ENCODE data around the gene NCBP2L. TPM values are rescaled to one million over a fixed set of nuclear protein-coding genes. Genes with fewer than 3 reads are reported as not detected.

NCBP2L gene
- total RNA-seq, 1 donor from 2014 or later, result not detected

DNA sequence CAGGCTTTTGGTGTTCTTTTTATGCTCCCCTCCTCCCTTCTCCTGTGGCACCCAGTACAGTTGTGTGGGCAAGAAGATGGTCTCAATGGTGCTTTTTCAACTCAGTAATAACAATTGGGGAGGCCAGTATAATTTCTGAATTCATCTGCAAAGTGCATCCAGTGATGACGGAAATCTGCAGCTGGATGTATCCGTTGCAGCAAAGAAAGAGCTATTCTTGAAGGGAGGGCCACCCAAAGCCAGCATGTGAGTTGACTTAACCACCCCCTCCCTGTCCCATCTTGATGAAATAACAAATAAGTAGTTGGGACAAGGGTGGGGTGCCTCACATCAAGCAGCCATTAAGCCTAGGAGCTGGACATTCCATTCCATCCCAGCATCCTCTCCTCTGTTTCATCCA, 32.7 kb upstream of the NCBP2L start:
- no peaks in the 10 kb centered on the region for H3K9me3 Mint-ChIP-seq
- H3K4me1 Mint-ChIP-seq, result peaks cover 10% of the 10 kb centered on the region
- peaks cover 38% of the 10 kb centered on the region for H3K27me3 Mint-ChIP-seq (ENCODE audit: low read depth)
- H3K4me3 Mint-ChIP-seq, result no peak overlapping the region
- DNase-seq (ENCODE audit: low spot score in 2 of 2, unreplicated experiment in 2 of 2), result no peak
- no peaks in the 10 kb centered on the region for H3K36me3 Mint-ChIP-seq
- no peak overlapping the region for H3K27ac Mint-ChIP-seq
- TF ChIP-seq, protein P1, sequence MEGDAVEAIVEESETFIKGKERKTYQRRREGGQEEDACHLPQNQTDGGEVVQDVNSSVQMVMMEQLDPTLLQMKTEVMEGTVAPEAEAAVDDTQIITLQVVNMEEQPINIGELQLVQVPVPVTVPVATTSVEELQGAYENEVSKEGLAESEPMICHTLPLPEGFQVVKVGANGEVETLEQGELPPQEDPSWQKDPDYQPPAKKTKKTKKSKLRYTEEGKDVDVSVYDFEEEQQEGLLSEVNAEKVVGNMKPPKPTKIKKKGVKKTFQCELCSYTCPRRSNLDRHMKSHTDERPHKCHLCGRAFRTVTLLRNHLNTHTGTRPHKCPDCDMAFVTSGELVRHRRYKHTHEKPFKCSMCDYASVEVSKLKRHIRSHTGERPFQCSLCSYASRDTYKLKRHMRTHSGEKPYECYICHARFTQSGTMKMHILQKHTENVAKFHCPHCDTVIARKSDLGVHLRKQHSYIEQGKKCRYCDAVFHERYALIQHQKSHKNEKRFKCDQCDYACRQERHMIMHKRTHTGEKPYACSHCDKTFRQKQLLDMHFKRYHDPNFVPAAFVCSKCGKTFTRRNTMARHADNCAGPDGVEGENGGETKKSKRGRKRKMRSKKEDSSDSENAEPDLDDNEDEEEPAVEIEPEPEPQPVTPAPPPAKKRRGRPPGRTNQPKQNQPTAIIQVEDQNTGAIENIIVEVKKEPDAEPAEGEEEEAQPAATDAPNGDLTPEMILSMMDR (IDR thresholded peaks at IDR 0.05; ENCODE audit: unreplicated experiment), result no peak

DNA sequence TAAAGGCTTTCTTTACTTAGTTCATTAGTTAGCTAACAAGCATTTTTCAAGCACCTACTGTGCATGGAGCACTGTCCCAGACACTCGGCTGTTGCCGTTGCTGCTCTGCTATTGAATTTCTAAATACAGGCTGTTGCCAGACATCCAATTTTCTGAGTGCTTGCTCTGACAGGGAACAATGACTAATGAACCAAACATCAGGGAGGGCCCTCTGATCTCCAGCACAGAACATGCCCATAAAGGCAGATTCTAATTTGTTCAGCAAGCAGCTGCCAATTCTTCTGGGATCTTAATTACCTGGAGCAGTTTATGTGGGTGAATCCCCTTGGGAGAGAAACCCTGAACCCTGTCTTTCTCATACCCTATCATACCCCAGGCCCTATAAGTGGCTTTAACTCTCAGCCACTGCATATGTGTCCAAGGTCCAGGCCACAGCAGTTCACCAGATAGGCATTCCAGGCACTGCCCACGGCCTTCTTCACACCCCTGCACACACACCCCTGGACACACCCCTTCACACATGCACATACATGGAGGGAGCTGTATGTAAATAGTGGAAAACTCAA, 29.9 kb upstream of the NCBP2L start:
- peaks cover 3% of the 10 kb centered on the region for H3K4me1 Mint-ChIP-seq
- H3K27ac Mint-ChIP-seq, result no peak overlapping the region
- H3K9me3 Mint-ChIP-seq, result peaks cover 13% of the 10 kb centered on the region
- TF ChIP-seq, protein P1 (IDR thresholded peaks at IDR 0.05; ENCODE audit: unreplicated experiment), result no peak
- peaks cover 46% of the 10 kb centered on the region for H3K27me3 Mint-ChIP-seq (ENCODE audit: low read depth)
- no peak for DNase-seq (ENCODE audit: low spot score in 2 of 2, unreplicated experiment in 2 of 2)
- H3K36me3 Mint-ChIP-seq, result no peaks in the 10 kb centered on the region
- H3K4me3 Mint-ChIP-seq, result no peak overlapping the region

DNA sequence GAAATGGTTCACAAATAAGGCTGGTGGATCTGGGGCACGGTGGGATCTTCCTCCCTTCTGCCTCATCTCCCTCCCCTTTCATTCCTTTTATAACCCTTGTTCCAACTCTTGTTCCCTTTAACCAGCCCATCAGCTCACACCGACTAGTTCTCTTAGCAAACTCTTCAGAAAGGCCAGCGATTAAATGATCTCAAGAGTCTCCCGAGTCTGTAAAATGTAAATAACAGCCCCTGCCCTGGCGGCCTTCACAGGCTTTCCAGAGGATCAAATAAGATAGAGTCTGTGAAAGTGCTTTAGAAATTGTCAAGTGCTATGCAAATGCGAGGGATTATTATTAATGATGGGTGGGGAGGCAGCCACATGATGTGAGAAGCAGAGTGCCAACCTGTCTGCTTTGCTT, 29.0 kb upstream of the NCBP2L start:
- DNase-seq (ENCODE audit: low spot score in 2 of 2, unreplicated experiment in 2 of 2), result no peak
- TF ChIP-seq, protein P1 (IDR thresholded peaks at IDR 0.05; ENCODE audit: unreplicated experiment), result no peak
- no peaks in the 10 kb centered on the region for H3K36me3 Mint-ChIP-seq
- H3K9me3 Mint-ChIP-seq, result peaks cover 13% of the 10 kb centered on the region
- no peak overlapping the region for H3K27ac Mint-ChIP-seq
- H3K27me3 Mint-ChIP-seq (ENCODE audit: low read depth), result peaks cover 49% of the 10 kb centered on the region
- peaks cover 3% of the 10 kb centered on the region for H3K4me1 Mint-ChIP-seq
- no peak overlapping the region for H3K4me3 Mint-ChIP-seq

DNA sequence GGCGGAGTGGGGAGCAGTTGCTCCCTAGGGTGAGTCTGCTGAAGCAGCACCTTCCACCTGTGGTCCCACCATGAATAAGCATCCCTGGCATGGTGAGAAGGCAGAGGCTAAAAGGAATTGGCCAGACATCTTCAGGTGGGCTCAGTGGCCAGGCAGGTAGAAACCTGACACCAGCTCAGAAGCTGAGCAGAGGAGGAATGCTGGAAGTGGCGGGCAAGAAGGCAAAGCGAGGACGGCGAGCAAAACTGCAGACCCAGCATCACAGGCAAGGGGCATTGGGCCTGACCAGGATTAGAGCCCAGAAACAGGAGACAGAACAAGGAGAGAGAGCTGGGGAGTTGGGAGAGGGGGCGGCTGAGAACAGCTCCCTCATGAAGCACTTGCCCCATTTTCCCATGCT, 27.3 kb upstream of the NCBP2L start:
- TF ChIP-seq, protein P1 (IDR thresholded peaks at IDR 0.05; ENCODE audit: unreplicated experiment), result no peak
- Mint-ChIP-seq H3K36me3 (no peaks in the 10 kb centered on the region), H3K27ac (no peak overlapping the region), H3K4me3 (no peak overlapping the region), H3K9me3 (peaks cover 13% of the 10 kb centered on the region), H3K4me1 (peaks cover 3% of the 10 kb centered on the region), H3K27me3 (ENCODE audit: low read depth) (peaks cover 39% of the 10 kb centered on the region)
- DNase-seq (ENCODE audit: low spot score in 2 of 2, unreplicated experiment in 2 of 2), result no peak

DNA sequence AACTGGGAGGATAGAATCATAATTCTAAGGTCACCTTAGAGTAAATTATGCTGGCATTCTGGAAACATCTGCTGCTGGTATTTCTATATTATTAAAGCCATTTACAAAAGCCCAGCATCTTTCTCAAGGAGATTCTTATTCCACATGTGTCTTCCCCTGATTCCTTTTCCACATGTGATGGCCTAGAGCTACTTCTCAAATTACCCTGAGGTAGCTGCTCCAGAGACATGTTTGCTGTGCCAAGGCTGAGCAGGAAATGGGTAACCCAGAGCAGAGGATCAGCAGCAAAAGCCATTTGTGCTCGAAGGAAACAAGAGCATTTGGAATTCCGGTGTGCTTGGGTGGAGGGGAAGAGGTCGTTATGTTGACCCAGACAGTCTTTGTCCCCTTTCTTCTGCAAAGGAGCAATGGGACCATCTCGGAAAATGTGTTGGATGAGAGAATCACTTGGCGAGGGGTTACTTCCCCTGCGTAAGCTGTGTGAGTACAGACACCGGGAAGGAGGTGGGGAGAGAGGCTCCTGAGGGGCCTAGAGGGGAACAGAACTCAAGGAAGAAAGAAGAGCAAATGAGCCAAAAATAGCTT, 26.6 kb upstream of the NCBP2L start:
- no peak overlapping the region for H3K27ac Mint-ChIP-seq

More for the DNA sequence above, 26.6 kb upstream of the NCBP2L start:
- Mint-ChIP-seq H3K9me3 (peaks cover 13% of the 10 kb centered on the region), H3K4me3 (no peak overlapping the region), H3K4me1 (peaks cover 3% of the 10 kb centered on the region), H3K27me3 (ENCODE audit: low read depth) (peaks cover 36% of the 10 kb centered on the region), H3K36me3 (no peaks in the 10 kb centered on the region)
- TF ChIP-seq, protein P1 (IDR thresholded peaks at IDR 0.05; ENCODE audit: unreplicated experiment), result no peak
- no peak for DNase-seq (ENCODE audit: low spot score in 2 of 2, unreplicated experiment in 2 of 2)

Measured in mesothelial cell of epicardium (in vitro differentiated cells).